Osteoblast (primary cell): ENCODE data around the gene AJAP1. TPM values are rescaled to one million over a fixed set of nuclear protein-coding genes. Genes with fewer than 3 reads are reported as not detected.

Source experiments
- DNase-seq: peaks from one replicate; pipeline ENCODE4 v3.0.0; 2011; ENCODE audit warnings: low spot score, mixed read lengths; ENCODE audit not compliant: insufficient read length; ENCODE audit errors: missing footprints
- H2AFZ ChIP-seq: 2 replicates; pipeline ENCODE4 v1.6.0; 2011; ENCODE audit warnings: mild to moderate bottlenecking, low read length
- H3K27ac ChIP-seq: 2 replicates; pipeline ENCODE4 v1.5.1; 2011; ENCODE audit warnings: mild to moderate bottlenecking, low read depth, low read length, moderate library complexity
- H3K27me3 ChIP-seq: 2 replicates; pipeline ENCODE4 v1.6.0; 2012; ENCODE audit warnings: mild to moderate bottlenecking, control low read depth, inconsistent platforms, low read length, moderate library complexity; ENCODE audit not compliant: insufficient read depth
- H3K36me3 ChIP-seq: 2 replicates; pipeline ENCODE4 v1.5.1; 2011; ENCODE audit warnings: mild to moderate bottlenecking, low read length, control low read depth, moderate library complexity; ENCODE audit not compliant: insufficient read depth
- H3K4me1 ChIP-seq: 2 replicates; pipeline ENCODE4 v1.5.1; 2011; ENCODE audit warnings: mild to moderate bottlenecking, low read length, control low read depth, moderate library complexity; ENCODE audit not compliant: insufficient read depth
- H3K4me2 ChIP-seq: 2 replicates; pipeline ENCODE4 v1.6.0; 2011; ENCODE audit warnings: mild to moderate bottlenecking, low read length; ENCODE audit not compliant: insufficient read depth
- H3K4me3 ChIP-seq: fragments of 200-600 bp; sonication (generic); 3 replicates; pipeline ENCODE4 v1.5.1; 2012; ENCODE audit warnings: mild to moderate bottlenecking, low read length, inconsistent platforms; ENCODE audit not compliant: insufficient read depth
- H3K79me2 ChIP-seq: 2 replicates; pipeline ENCODE4 v1.6.0; 2012; ENCODE audit warnings: mild to moderate bottlenecking, low read length, control low read depth, inconsistent platforms; ENCODE audit not compliant: insufficient read depth
- H3K9me3 ChIP-seq: 2 replicates; pipeline ENCODE4 v1.5.1; 2011; ENCODE audit warnings: low read depth, low read length, control low read depth
- H4K20me1 ChIP-seq: 2 replicates; pipeline ENCODE4 v1.6.0; 2012; ENCODE audit warnings: mild to moderate bottlenecking, low read length, control low read depth; ENCODE audit not compliant: insufficient read depth
- total RNA-seq: library from RNA; depleted of rRNA; stranded (reverse); fragments of >200 nt; gene quantifications from 2 replicates; pipeline ENCODE4 v1.2.3, GENCODE V29; 2012
- TF ChIP-seq, protein P1 (sequence below): IDR thresholded peaks from 2 replicates; pipeline ENCODE4 v1.5.1; 2011; ENCODE audit warnings: mild to moderate bottlenecking, low read depth, low read length, moderate library complexity; ENCODE audit errors: extremely low read depth

Gene AJAP1
- total RNA-seq, 1 donor = 1.1 TPM

DNA sequence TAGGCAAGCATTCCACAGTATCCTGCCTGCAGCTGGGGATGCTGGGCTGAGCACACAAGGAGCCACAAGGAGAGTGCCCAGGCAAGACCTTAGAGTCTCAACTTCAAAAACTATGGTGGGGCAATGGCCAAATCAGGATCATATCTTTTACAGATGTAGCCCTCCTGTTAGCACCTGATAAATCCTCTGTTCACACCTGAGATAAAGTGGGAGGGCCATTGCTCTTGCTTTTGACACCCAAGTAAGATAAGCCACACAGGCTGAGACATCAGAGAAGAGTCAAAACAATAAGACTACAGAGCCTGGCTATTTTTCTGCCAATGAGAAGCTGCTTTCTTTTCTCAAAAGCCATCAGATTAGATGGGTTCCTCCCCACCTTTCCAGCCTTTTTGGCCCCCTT is 148.9 kb downstream of the AJAP1 start:
- no peak overlapping the region for H3K4me3 ChIP-seq
- H3K4me1 ChIP-seq = no peaks in the 10 kb centered on the region
- TF ChIP-seq, protein P1, sequence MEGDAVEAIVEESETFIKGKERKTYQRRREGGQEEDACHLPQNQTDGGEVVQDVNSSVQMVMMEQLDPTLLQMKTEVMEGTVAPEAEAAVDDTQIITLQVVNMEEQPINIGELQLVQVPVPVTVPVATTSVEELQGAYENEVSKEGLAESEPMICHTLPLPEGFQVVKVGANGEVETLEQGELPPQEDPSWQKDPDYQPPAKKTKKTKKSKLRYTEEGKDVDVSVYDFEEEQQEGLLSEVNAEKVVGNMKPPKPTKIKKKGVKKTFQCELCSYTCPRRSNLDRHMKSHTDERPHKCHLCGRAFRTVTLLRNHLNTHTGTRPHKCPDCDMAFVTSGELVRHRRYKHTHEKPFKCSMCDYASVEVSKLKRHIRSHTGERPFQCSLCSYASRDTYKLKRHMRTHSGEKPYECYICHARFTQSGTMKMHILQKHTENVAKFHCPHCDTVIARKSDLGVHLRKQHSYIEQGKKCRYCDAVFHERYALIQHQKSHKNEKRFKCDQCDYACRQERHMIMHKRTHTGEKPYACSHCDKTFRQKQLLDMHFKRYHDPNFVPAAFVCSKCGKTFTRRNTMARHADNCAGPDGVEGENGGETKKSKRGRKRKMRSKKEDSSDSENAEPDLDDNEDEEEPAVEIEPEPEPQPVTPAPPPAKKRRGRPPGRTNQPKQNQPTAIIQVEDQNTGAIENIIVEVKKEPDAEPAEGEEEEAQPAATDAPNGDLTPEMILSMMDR = no peak
- H3K4me2 ChIP-seq = no peak overlapping the region
- no peak for DNase-seq
- H3K36me3 ChIP-seq = no peaks in the 10 kb centered on the region
- no peak overlapping the region for H3K27ac ChIP-seq
- H3K27me3 ChIP-seq = no peaks in the 10 kb centered on the region
- H3K9me3 ChIP-seq = no peaks in the 10 kb centered on the region
- no peak overlapping the region for H2AFZ ChIP-seq
- no peaks in the 10 kb centered on the region for H4K20me1 ChIP-seq
- no peaks in the 10 kb centered on the region for H3K79me2 ChIP-seq

DNA sequence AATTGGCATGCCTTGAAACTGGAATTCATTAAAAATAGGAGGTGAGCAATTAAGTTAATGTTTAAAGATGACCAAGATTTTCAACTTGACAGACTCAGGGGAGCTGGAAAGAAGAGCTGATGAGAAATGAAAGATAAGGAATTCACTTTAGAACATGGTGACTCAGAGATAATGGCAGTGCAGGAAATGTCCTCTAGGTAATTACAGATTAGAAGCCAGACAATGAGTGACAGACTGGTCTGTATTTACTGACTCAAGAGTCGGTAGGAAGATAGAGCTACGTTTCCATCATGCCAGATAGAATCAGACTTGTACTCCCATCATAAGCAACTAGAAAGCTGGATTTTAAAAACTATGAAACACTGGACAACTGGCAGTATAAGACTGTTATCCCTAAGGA is 151.6 kb downstream of the AJAP1 start:
- no peaks in the 10 kb centered on the region for H3K27me3 ChIP-seq
- no peaks in the 10 kb centered on the region for H3K9me3 ChIP-seq
- DNase-seq = no peak
- H3K4me2 ChIP-seq = no peak overlapping the region
- TF ChIP-seq, protein P1 = no peak
- H3K27ac ChIP-seq = no peak overlapping the region
- H3K4me1 ChIP-seq = no peaks in the 10 kb centered on the region
- H3K79me2 ChIP-seq = no peaks in the 10 kb centered on the region
- no peak overlapping the region for H3K4me3 ChIP-seq
- H4K20me1 ChIP-seq = no peaks in the 10 kb centered on the region
- no peaks in the 10 kb centered on the region for H3K36me3 ChIP-seq
- no peak overlapping the region for H2AFZ ChIP-seq

DNA sequence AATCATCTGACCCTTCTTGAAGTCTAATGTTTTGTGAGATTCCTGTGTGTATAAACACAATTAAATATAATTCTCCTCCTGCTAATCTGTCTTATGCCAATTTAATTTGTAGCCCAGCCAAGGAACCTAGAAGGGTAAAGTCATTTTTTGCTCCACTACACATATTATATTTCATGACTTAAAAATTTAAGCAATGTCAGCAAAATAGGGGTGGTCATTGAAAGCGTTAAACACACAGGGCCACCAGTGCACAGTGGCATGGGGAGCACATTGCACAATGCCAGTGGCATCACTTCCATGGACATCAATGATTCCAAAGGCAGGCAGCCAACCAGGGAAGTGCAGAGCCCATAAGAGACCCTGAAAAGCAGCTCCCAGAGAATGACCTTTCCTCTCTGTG is 166.1 kb downstream of the AJAP1 start:
- Histone ChIP-seq H3K9me3 (no peaks in the 10 kb centered on the region), H3K27me3 (no peaks in the 10 kb centered on the region), H4K20me1 (no peaks in the 10 kb centered on the region), H2AFZ (no peak overlapping the region), H3K27ac (no peak overlapping the region), H3K4me3 (no peak overlapping the region), H3K4me1 (no peaks in the 10 kb centered on the region), H3K4me2 (no peak overlapping the region), H3K79me2 (no peaks in the 10 kb centered on the region), H3K36me3 (no peaks in the 10 kb centered on the region)
- TF ChIP-seq, protein P1 = no peak
- DNase-seq = no peak

DNA sequence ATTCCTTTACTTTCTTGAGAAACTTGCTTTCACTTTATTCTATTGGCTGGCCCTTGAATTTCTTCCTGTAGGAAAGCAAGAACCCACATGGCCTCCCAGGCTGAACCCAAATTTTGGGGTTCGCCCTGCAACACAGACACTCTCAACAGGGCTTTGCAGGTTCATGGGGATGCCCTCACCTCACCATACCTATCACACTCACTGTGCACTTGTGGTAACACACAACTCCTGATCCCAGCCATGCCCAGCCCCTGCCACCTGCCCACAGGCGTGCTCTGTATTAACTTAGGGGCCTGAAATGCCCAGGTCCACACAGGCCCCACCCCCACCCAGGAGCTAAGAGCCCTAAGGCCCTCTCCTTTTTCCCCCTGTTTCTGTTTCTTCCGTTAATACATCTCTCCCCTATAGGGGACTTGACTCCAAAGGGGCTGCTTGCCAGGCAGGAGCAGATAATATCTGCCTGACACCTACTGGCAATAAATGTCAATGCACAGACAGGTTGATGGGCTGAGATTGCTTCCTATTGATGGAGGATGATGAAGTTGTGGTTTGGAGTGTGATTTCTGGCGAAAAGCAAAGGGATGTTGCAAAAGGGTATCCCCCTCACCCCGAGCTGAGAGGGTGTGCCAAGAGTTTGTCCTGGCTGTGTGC is 171.5 kb downstream of the AJAP1 start:
- no peaks in the 10 kb centered on the region for H3K79me2 ChIP-seq
- no peaks in the 10 kb centered on the region for H3K9me3 ChIP-seq
- H3K27me3 ChIP-seq = no peaks in the 10 kb centered on the region
- no peak overlapping the region for H2AFZ ChIP-seq
- H3K4me3 ChIP-seq = no peak overlapping the region
- no peaks in the 10 kb centered on the region for H4K20me1 ChIP-seq
- H3K4me2 ChIP-seq = no peak overlapping the region
- H3K36me3 ChIP-seq = no peaks in the 10 kb centered on the region
- no peak overlapping the region for H3K27ac ChIP-seq
- H3K4me1 ChIP-seq = no peaks in the 10 kb centered on the region
- no peak for DNase-seq
- TF ChIP-seq, protein P1 = no peak
